ENCODE data around the gene SLC22A17.

DNA sequence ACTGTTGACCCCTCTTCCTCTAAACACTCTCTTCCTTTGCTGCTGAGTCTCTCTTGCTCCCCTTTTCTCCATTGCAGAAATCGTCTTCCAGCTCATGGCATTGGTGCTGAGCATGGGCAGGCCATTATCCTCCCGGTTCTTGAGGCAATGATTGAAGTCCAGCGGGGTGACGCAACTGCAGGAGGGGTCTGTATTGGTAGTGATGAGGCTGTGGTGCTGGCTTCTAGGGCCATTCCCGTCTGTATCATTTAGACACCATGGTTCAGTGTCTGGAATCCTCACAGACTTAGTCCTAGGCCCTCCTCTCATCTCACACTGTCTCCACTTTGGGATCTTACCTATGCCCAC, 720 bp upstream of the SLC22A17 start:
- TF ChIP-seq, protein P1, sequence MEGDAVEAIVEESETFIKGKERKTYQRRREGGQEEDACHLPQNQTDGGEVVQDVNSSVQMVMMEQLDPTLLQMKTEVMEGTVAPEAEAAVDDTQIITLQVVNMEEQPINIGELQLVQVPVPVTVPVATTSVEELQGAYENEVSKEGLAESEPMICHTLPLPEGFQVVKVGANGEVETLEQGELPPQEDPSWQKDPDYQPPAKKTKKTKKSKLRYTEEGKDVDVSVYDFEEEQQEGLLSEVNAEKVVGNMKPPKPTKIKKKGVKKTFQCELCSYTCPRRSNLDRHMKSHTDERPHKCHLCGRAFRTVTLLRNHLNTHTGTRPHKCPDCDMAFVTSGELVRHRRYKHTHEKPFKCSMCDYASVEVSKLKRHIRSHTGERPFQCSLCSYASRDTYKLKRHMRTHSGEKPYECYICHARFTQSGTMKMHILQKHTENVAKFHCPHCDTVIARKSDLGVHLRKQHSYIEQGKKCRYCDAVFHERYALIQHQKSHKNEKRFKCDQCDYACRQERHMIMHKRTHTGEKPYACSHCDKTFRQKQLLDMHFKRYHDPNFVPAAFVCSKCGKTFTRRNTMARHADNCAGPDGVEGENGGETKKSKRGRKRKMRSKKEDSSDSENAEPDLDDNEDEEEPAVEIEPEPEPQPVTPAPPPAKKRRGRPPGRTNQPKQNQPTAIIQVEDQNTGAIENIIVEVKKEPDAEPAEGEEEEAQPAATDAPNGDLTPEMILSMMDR (IDR thresholded peaks at IDR 0.05; ENCODE audit: insufficient read depth, low read depth, low read length) = no peak
- TF ChIP-seq EZH2 (IDR thresholded peaks at IDR 0.05; ENCODE audit: insufficient read depth, low read length) = no peak

Measured in astrocyte (in vitro differentiated cells and primary cell).